ENCODE data around the gene RSPO3. TPM values are rescaled to one million over a fixed set of nuclear protein-coding genes. Genes with fewer than 3 reads are reported as not detected.

Gene RSPO3
- total RNA-seq, 1 experiment from 2014 or later, result not detected

DNA sequence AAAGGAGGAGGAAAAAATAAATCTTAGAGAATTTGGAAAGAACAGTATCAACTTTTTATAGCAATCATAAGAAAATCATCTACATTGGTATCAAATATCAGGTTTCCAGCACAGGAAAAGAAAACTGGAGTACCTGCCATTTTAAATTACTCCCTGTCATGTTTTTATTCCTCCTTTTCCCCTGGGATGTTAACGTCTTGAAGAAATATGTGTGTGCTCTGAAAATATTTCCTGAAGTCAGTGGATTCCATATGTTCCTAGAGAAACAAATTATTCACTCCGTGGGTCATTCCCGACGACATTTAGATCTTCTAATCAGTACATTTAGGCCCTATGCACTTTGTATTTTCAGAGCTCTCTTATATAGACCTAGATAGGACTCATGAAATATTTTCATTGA, 42.0 kb upstream of the RSPO3 start:
- CTCF ChIA-PET, result no interaction called here
- no peaks in the 10 kb centered on the region for H3K79me2 ChIP-seq (ENCODE audit: insufficient read depth, low read length)
- no peaks in the 10 kb centered on the region for H4K20me1 ChIP-seq (ENCODE audit: insufficient read depth)
- no peak overlapping the region for H3K4me3 ChIP-seq (replicated peaks in 1 of 2; ENCODE audit: low read depth in 1 of 2, low read length in 2 of 2)
- DNase-seq (ENCODE audit: low read depth, low spot score) (no peak), ATAC-seq (no peak)
- no peak overlapping the region for H2AFZ ChIP-seq (ENCODE audit: low read depth, low read length, poor library complexity, severe bottlenecking)
- no peak overlapping the region for H3K27ac ChIP-seq (ENCODE audit: low read depth, low read length)
- no peaks in the 10 kb centered on the region for H3K27me3 ChIP-seq (ENCODE audit: insufficient read depth, low read length)
- intact Hi-C loops (cut with micrococcal nuclease), result no loop called here
- H3K36me3 ChIP-seq (ENCODE audit: control insufficient read depth in 1 of 2, insufficient read depth in 2 of 2, low read length in 2 of 2), result no peaks in the 10 kb centered on the region
- RAD21 ChIA-PET (ENCODE audit: low non-redundant PET in 1 of 2, low total read pairs in 2 of 2, uncharacterized antibody in 2 of 2, unreplicated experiment in 2 of 2), result no interaction called here
- H3K9me2 ChIP-seq (ENCODE audit: insufficient read depth), result no peaks in the 10 kb centered on the region
- no peak overlapping the region for H3K4me2 ChIP-seq (ENCODE audit: low read length)
- H3K9ac ChIP-seq (ENCODE audit: low read length), result no peak overlapping the region
- no TSS peak for BruUV-seq (replicated peaks)
- no peaks in the 10 kb centered on the region for H3K4me1 ChIP-seq (ENCODE audit: control insufficient read depth in 1 of 2, insufficient read depth in 2 of 2, low read length in 2 of 2)
- TF ChIP-seq YY1 (IDR thresholded peaks at IDR 0.05; ENCODE audit: extremely low read depth, insufficient replicate concordance, low read depth, low read length), result no peak
- no peak for TF ChIP-seq EZH2 (IDR thresholded peaks at IDR 0.05)
- TF ChIP-seq, protein P1, sequence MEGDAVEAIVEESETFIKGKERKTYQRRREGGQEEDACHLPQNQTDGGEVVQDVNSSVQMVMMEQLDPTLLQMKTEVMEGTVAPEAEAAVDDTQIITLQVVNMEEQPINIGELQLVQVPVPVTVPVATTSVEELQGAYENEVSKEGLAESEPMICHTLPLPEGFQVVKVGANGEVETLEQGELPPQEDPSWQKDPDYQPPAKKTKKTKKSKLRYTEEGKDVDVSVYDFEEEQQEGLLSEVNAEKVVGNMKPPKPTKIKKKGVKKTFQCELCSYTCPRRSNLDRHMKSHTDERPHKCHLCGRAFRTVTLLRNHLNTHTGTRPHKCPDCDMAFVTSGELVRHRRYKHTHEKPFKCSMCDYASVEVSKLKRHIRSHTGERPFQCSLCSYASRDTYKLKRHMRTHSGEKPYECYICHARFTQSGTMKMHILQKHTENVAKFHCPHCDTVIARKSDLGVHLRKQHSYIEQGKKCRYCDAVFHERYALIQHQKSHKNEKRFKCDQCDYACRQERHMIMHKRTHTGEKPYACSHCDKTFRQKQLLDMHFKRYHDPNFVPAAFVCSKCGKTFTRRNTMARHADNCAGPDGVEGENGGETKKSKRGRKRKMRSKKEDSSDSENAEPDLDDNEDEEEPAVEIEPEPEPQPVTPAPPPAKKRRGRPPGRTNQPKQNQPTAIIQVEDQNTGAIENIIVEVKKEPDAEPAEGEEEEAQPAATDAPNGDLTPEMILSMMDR (IDR thresholded peaks at IDR 0.05 in 2 of 3, conservative IDR thresholded peaks at IDR 0.05 in 1 of 3; ENCODE audit: borderline replicate concordance in 1 of 3, insufficient read depth in 1 of 3, low read depth in 2 of 3, low read length in 2 of 3), result no peak
- TF ChIP-seq, protein P2, sequence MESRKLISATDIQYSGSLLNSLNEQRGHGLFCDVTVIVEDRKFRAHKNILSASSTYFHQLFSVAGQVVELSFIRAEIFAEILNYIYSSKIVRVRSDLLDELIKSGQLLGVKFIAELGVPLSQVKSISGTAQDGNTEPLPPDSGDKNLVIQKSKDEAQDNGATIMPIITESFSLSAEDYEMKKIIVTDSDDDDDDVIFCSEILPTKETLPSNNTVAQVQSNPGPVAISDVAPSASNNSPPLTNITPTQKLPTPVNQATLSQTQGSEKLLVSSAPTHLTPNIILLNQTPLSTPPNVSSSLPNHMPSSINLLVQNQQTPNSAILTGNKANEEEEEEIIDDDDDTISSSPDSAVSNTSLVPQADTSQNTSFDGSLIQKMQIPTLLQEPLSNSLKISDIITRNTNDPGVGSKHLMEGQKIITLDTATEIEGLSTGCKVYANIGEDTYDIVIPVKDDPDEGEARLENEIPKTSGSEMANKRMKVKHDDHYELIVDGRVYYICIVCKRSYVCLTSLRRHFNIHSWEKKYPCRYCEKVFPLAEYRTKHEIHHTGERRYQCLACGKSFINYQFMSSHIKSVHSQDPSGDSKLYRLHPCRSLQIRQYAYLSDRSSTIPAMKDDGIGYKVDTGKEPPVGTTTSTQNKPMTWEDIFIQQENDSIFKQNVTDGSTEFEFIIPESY (IDR thresholded peaks at IDR 0.05; ENCODE audit: extremely low read depth, insufficient replicate concordance, low read length), result no peak
- no peak for TF ChIP-seq FOSL1 (IDR thresholded peaks at IDR 0.05; ENCODE audit: low read depth)
- POLR2A ChIA-PET, result no interaction called here
- no peaks in the 10 kb centered on the region for H3K9me3 ChIP-seq (ENCODE audit: control insufficient read depth in 1 of 2, insufficient read depth in 1 of 2, low read depth in 1 of 2, low read length in 2 of 2)
